ENCODE results near the gene CEP164.
A peak's percentile ranks its signal among the peaks of the same experiment; 100 is the strongest.
"Not testable (repeated sequence)": the region's sequence is repeated elsewhere in the genome, so short reads cannot be mapped to it uniquely, and the experiment has no call there.

The CEP164 gene

DNA sequence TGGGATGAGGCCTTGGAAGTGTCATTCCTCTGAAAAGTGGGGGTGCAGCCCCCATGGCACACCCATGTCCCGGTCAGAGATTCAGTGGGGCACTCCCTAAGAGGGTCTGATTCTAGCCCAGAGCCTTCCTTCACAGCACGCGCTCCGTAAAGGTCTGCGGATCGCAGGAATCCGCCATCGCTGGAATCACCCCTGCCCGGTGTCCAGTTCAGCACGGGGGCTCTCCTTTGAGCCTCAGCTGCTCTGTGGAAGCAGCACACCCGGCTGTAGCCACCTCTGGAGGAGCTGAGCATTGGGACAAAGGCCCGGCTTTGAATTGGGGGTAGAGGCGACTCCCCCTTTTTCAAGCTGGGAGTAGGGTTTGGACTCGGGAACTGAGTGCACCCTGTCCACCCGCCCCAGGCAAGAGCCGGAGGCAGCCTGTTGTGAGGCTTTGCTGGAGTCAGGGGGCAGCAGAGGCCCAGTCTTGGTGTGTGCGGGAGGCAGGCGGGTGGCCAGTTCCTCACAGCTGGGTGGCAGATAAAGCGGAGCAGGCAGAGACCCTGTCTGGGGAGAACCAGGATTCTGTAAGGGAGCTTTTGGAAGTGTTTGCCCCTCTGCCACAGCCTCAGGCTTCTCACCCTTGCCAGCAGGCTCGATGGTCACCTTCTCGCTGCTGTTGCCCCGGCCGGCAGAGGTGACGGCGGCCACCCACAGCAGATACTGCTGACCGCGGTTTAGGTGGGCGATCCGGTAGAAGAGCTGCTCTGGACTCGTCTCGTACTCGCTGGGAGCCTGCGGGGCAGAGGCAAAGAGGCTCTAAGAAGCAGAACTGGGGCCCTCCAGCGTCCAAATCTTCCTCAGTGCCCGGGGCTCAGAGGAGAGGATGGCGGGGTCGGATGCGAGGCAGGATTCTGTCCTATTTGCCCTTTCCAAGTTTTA is 115.9 kb downstream of the CEP164 start:
- DNase-seq, result peak; percentile 77

DNA sequence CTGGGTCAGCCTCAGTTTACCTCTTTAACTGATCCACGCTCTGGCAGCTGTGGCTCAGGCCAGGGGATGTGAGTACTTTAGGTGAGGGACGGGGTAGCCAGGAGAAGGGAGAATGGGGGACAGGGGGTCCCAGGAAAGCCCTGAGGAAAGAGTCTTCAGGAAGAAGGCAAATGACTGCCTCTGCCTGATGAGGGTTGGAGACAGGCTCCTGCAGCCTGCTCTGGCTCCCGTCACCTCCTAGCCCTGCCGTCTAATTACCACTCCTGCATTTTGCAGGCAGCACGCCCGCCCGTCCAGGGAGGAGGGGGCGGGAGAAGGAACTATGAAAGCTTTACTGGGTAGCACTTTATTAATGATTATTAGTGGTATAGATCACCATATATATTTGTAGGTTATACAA is 116.6 kb downstream of the CEP164 start:
- no peak for DNase-seq

DNA sequence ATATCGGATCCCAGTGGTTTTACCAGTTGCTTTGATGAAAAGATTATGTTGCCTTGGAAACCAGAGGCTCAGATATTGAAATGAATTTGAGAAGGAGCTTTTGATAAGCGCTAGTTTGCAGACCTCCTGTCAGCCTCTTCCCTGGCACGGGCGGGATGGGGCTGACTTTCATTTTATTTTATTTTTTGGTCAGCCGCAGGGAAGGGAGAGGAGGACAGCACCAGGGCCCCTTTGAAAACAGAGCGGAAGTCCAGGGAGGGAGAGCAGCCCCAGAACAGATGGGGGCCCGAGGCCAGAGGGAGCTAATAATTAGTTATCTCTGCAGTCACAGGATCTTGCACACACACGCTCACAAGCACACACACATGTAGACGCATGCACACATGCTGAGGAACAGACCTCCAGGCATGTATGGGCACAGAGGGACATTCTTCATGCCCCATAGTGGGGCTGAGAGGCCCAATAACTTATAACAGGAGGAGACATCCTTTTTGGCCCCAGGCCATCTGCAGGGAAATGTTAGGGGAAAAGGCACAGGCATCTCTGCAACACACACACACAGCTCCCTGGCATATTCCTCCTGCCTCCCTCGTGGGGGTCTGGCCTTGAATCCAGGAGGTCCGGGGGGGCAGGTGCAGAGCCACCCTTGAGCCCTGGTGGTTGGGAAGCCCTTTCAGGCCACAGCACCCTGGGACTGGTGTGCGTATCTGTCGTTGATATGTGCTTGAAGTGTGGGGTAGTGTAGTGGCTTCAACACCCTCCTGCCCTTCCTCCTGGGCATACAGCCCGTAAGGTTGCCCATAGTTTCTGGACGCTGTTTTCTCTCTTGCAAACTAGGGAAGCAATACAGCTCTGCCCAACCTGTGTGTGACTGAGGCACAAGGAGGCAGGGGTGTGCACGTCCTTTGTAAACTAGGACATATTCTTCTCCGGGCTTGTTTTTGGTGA is 117.3 kb downstream of the CEP164 start:
- no peak for DNase-seq

DNA sequence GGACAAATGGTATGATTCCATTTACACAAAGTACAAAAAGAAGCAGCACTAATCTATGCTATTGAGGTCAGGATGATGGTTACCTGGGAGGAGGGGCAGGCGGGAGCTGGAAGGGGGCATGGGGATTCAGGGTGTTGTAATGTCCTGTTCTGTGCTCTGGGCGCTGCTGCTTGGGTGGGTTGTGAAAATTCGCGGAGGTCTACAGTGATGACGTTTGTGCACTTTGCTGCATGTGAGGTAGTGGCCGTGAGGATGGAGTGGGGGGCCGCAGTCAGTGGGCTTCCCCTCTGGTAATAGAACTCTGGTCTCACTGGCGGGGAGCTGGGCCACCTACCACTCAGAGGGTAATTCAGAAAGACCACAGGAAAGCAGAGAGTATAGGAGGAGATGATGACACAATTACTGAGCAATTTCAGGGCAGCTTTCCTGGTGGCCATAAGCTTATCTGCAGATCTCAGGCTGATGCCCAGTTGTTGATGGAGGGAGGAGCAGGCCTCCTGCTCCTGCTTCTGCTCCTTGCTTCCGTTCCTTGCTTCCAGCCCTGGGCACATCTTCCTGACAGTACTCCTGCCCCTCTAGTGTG is 121.5 kb downstream of the CEP164 start:
- no peak for DNase-seq

DNA sequence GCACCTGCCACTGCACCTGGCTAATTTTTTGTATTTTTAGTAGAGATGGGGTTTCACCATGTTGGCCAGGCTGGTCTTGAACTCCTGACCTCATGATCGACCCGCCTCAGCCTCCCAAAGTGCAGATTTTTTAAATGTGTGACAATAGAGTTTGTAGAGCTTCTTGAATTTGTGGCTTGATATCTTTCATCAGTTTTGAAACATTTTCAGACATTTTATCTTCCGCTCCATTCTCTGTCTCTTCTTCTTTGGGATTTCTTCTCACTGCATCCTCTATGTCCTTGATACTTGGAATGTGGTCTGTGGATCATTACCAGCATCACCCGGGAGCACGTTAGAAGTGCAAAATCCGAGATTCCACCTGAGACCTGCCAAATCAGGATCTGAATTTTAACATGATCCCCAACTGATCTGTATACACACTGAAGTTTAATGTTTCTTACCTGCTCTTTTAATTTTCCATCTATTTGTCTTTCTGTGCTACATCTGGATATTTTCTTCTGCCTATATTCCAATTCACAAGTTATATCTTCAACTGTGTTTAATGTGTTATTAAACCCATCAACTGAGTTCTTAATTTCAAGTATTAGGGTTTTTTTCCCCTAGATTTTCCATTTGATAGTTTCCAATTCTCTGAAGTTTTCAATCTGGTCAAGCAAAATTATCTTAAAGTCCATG is 126.4 kb downstream of the CEP164 start:
- DNase-seq, result no peak

DNA sequence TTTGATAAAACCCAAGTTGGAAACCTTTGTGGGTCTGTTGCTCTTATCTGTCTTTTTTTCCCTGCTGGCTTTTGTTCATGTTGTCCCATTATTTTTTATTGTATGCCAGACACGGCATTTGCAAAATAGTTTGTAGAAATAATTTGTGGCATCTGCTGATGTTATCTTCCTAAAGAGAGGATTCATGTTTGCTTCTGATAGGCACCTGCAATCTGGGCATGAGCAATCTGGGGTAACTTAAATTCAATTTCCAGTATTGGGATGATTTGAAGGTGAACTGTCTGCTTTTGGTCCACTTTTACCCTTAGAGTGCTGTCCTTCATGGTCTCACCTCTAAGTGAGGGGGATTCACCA is 126.9 kb downstream of the CEP164 start:
- DNase-seq, result no peak

DNA sequence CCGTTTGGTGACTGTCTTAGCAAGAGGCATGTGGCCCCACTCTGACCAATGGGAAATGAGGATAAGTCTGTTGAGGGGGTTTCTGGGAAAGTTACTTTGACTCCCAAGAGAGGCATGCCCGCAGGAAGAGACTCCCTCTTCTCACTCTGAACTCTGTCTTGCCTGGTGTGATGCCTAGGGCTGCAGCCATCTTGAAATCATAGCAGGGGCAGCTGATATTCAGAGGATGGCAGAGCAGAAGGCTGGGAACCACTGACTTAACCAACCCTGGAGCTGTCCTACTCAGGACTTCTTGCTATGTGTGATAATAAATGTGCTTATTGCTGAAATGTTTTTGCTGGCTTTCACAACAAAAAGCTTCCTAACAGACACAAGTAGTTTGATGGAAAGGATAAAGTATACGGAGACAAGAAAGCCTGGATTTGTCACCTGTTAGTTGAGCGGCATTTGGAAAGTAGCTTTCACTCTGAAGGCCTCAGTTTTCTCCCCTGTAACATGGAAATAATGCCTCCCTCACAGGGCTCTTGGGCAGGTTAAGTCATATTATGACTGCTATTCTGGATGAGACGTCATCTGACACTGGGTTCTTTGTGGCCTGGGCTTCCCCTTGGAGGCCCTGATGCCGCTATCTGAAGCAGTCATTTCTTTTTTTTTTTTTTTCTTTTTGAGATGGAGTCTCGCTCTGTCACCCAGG is 128.5 kb downstream of the CEP164 start:
- DNase-seq, result no peak

DNA sequence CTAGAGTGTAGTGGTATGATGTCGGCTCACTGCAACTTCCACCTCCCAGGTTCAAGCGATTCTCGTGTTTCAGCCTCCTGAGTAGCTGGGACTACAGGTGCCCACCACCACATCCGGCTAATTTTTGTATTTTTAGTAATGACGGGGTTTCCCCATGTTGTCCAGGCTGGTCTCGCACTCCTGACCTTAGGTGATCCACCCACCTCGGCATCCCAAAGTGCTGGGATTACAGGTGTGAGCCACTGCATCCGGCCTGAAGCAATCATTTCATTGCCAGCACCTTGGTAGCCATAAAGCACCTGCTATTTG is 129.0 kb downstream of the CEP164 start:
- not testable (repeated sequence) for DNase-seq

DNA sequence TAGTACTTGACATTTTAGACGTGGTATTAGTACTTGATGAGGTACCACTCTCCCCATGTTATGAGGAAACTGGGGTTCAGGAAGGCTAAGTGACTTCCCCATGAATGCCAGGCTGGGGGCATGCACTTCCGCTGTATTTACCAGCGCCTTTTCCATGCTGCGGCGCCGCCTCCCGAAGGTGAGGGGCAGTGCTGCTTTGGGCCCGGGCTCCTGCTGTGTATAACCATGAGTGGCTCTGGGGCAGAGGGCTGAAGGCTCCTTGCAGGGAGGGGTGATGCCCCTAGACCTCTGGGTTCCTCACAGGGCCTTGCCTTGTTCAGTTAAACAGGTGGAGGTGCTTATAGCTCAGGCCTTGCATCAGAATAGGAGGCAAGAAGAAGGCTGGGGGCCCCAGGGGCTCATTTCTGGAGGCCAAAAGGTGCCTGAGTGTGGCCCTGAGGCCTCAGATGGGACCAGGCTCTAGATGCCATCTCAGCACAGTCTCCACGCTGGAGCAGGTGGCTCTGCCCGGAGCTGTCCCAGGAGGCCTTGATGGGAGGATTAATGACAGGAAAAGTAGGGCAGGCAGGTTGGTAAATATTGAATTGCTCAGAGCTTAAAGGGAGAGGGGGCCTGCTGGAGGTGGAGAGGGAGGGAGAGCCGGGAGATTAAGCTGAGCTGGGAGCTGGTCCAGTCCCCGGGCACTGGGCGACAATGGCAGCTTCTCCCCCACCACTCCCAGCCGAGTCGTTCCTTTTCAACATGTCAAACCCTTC is 129.6 kb downstream of the CEP164 start:
- no peak for DNase-seq

DNA sequence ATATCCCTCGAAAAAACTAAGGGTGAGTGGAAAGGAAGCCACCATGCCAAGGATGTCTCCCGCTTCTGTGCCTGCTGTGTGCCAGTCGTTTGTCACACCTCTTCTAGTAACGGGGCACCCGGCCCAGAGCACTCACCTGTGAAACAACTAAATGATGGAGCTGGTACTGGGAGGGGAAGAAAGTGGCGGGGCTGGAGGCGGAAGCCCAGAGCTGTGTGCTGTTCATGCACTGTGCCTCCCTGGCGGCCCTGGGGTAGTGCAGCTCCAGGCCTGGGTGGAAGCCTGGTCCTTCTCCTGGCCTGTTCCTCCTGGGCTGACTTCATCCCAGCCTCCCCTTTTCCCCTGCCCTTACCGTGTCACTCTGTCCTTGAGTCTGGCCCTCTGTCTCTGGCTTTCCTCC is 130.2 kb downstream of the CEP164 start:
- DNase-seq, result no peak

DNA sequence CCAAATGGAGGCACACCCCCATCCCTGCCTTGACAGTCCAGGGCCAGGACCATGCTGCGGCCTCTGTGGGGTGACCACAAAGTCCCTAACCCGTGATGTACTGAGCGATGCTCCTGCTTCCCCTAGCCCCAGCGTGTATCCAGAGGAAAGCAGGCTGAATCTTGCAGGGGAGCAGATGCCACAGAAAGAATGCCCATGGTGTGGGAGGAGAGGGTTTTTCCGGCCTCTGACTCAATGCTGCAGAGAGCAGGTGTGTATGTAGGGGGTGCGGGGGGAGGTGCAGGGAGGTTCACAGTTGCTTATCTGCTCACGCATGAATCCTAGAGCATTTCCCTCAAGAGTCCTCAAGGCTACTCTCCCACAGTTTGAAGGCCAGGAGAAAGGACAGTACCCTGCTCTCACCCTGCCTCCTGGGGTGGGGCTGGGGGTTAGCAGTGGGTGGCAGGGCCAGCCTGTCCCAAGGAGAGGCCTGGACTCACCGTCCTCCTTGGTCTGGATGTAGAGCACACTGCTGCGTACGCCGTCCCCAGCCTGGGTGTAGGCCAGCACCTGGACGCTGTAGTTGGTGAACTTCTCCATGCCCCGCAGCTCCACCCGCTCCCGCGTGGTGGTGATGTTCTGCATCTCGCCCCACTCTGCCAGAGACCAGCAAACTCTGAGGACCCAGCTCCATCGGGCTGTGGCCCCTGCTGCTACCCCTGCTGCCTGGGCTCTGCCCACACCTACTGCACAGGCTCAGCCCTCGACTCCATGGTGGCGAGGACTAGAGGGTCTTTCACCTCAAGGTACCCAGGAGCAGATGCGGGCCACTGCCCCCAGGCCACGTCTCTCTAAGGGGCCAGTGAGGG is 130.8 kb downstream of the CEP164 start:
- DNase-seq, result no peak

DNA sequence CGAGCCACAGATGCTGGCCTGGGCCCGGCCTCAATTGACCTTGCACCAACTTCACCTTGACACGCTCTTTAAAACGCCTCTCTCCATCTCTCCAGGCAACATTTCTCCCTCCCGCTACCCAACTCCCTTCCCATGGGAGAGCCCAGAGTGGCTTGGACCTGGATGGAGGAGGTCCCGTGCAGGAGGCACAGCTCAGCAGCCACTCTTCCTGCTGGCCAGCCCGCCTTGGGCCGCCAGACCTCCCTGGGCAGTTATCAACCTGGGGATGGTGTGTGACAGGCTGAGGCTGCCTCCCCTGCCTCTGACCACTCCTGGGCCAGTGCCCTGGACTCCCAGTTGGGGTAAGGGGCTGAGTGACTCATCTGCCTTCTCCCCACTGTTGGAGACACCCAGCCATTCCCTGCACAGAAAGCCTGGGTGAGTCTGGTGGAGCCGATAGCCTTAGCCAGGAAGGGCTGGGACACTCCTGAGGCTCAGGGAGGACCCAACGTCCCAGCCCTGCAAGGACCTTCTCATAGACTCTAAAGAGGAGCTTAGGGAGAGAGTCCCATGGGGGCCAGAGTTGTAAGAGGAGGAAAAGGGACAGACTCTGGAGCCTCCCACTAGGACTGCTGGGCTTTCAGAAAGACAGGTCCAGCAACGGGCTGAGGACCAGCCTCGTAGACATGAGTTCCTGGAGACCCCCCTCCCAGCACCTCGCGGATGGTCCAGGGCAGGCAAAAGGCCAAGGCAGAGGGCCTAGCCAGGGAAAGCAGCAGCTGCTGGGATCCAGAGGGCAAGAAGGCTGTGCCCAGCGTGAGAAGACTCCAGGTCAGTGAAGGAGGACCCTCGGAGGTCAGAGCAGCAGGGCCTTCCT is 131.7 kb downstream of the CEP164 start:
- DNase-seq, result no peak

DNA sequence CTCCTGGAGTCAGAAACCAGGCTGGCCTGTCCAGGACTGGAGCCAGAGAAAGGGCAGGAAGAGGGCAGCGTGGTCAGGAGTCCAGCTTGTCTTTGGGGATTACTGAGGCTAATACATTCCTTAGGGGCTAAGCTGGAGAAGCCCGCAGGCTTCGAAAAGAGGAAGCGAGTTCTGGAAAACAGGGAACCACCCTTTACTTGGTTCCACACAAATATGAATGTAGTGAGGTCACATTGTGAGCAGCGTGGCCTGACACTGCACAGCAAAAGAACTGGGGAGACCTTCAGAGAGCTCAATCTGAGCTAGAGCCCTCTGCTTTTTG is 132.3 kb downstream of the CEP164 start:
- DNase-seq, result no peak

DNA sequence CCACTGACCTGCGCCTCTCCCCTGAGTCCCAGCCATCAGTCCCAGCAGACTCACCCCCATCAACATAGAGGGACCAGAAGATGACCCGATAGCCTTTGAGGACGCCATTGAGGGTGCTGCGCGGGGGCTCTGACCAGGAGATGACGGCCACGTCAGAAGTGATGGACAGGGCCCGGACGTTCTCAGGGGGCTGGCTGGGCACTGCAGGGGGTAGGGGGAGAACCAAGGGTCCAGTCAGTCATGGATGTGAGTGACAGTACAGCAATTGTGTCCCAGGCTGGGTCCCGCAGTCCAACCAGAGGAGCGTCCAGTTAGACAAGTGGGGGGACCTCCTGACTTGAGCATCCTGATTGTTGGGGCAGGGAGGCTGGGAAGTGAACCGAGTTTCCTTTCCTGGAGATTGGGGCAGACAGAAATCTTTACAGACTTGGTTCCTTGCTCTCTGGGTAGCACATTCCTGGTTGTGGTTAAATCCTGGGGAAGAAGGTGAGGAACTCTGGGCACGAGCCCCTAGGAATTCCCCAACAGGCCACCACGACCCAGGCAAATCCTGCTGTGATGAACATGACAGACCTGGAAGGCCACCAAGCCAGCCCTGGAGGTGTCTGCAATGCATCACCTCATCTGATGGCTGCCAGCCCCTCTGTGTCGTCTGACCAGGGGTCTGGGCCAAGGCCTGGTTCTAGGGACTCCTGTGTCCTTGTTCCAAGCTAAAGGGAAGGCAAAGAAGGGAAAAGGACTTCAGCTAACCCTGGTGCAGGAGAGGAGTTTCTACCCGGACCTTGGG is 133.9 kb downstream of the CEP164 start:
- DNase-seq, result no peak

DNA sequence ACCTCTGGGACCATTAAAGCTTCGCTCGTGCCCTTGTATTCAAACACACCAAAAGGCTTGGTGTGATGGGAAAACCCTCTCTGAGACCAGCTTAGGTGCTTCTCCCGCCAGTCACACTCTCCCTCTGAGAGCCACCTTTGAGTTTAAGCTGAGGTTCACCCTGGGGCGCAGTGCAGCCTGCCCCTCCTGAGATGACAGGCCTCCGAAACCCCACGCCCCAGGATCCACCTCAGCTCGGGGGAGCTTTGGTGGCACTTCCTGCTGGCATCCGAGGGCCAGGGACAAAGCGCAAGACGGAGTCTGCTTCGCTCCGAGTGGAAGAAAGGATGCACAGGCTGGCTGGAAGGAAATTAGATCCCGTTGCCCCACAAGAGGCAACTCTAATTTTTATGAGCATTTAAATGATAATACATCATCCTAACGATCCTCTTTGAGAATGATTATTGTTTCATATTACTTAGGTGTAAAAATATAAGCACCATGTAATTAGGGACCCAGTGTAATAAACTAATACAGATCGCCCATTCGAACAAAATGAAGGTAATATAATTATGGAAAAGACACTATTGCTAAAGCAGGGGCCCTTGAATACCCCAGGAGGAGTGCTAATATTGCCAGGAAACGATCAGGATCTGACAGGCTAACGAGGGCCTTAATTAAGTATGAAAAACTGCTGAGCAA is 134.7 kb downstream of the CEP164 start:
- DNase-seq, result no peak

DNA sequence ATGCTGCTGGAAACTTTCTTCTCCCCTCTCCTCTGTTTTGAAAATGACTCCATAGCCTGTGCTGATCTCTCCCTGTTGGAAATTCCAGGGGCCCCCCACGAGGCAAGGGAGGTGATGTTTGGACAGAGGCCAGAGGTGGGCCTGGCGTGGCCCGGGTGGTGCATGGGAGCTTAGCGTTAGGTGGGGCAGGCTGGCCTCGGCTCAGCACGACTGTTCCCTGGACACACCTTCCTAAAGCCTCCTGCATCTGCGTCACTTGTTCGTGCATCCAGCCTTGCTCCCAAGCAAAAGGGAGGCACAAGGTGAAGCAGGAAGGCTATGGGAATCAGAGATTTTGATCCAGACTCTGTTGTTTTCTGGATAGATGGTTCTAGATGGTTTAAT is 135.2 kb downstream of the CEP164 start:
- DNase-seq, result no peak

Measured in right hindlimb (tissue), 1 donor.